Upper lobe of right lung (tissue), 1 donor: ENCODE data around the gene SUSD1. TPM values are rescaled to one million over a fixed set of nuclear protein-coding genes. Genes with fewer than 3 reads are reported as not detected.

Experiments
- ATAC-seq: fragments of 200-7000 bp; cut with Tn5 transposase; one replicate; pipeline ENCODE4 v1.9.1; 2020; ENCODE audit warnings: mild to moderate bottlenecking, moderate library complexity
- DNase-seq: peaks from one replicate; pipeline ENCODE4 v3.0.0-alpha.2; 2020
- H3K27ac ChIP-seq: fragments of 200-600 bp; one replicate; pipeline ENCODE4 v1.8.0; 2022
- H3K27me3 ChIP-seq: fragments of 200-600 bp; one replicate; pipeline ENCODE4 v1.8.0; 2022; ENCODE audit warnings: mild to moderate bottlenecking
- H3K36me3 ChIP-seq: fragments of 200-600 bp; one replicate; pipeline ENCODE4 v1.8.0; 2022
- H3K4me1 ChIP-seq: fragments of 200-600 bp; one replicate; pipeline ENCODE4 v1.8.0; 2022
- H3K4me3 ChIP-seq: fragments of 200-600 bp; one replicate; pipeline ENCODE4 v1.8.0; 2022; ENCODE audit warnings: mild to moderate bottlenecking
- H3K9me3 ChIP-seq: fragments of 200-600 bp; one replicate; pipeline ENCODE4 v1.8.0; 2022
- CTCF ChIP-seq: fragments of 200-600 bp; IDR thresholded peaks from one replicate; pipeline ENCODE4 v1.8.0; 2022; ENCODE audit warnings: antibody characterized with exemption
- intact Hi-C: fragments of 100-400 bp; cut with DNase I; formaldehyde crosslinking; loops from one replicate; pipeline ENCODE4 v1.11.0; 2022
- total RNA-seq: library from RNA; stranded (reverse); fragmentation: NEBNext Ultra II Directional; extraction: Animal tissue kit (Norgen Biotek cat#: 25700); gene quantifications from one replicate; pipeline ENCODE4 v1.2.1, GENCODE V29; 2021
- donor health status: DM: no; HTN: yes; CAD: no; lungs with severe emphysema.

The SUSD1 gene
- total RNA-seq, 1 donor from 2014 or later = 31.0 TPM

DNA sequence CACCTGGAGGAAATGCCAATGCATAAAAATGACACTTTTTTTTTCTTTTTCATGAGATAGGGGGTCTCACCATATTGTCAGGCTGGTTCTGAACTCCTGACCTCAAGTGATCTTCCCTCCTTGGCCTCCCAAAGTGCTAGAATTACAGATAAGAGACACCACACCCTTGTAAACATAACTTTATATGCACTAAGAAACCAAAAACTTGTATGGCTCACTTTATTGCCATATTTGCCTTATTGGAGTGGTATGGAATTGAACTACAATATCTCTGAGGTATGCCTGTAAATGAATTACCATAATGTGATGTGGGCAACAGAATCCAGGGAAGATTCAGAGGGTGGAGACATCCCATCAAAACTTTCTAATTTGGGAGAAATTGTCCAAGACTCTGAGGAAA lies 164.6 kb downstream of the SUSD1 start:
- ATAC-seq = no peak
- Histone ChIP-seq H3K4me1 (peaks cover 21% of the 10 kb centered on the region), H3K27ac (no peak overlapping the region), H3K9me3 (no peaks in the 10 kb centered on the region), H3K4me3 (no peak overlapping the region), H3K36me3 (no peaks in the 10 kb centered on the region), H3K27me3 (no peaks in the 10 kb centered on the region)
- intact Hi-C loops = no loop called here
- TF ChIP-seq CTCF = no peak
- no peak for DNase-seq

GRCh38 chr9:112009656-112010055 lies 165.4 kb downstream of the SUSD1 start:
- ATAC-seq (no peak), DNase-seq (no peak)

DNA sequence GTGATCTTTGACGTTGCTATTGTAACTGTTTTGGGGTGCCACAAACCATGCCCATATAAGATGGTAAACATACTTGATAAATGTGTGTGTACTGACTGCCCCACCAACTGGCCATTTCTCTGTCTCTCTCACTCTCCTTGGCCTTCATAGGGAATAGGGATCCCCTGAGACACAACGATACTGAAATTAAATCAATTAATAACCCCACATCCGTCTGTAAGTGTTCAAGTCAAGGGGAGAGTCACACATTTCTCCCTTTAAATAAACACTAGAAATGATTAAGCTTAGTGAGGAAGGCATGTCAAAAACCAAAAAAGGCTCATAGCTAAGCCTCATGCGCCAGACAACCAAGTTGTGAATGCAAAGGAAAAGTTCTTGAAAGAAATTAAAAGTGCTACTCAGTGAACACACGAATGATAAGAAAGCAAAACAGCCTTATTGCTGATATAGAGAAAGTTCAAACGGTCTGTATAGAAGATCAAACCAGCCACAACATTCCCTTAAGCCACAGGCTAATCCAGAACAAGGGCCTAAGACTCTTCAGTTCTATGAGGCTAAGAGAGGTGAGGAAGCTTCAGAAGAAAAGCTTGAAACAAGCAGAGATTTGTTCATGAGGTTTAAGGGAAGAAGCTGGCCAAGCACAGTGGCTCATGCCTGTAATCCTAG lies 167.4 kb downstream of the SUSD1 start:
- Histone ChIP-seq H3K27ac (peak overlapping the region; percentile 30), H3K4me1 (peaks cover 16% of the 10 kb centered on the region), H3K4me3 (no peak overlapping the region), H3K27me3 (no peaks in the 10 kb centered on the region), H3K9me3 (no peaks in the 10 kb centered on the region), H3K36me3 (no peaks in the 10 kb centered on the region)
- TF ChIP-seq CTCF = no peak
- no peak for ATAC-seq
- intact Hi-C loops = no loop called here
- no peak for DNase-seq

More at GRCh38 chr9:112009656-112010055, 165.4 kb downstream of the SUSD1 start:
- Histone ChIP-seq H3K27me3 (no peaks in the 10 kb centered on the region), H3K4me1 (peaks cover 21% of the 10 kb centered on the region), H3K36me3 (no peaks in the 10 kb centered on the region), H3K4me3 (no peak overlapping the region), H3K9me3 (no peaks in the 10 kb centered on the region), H3K27ac (no peak overlapping the region)
- no peak for TF ChIP-seq CTCF
- intact Hi-C loops = no loop called here

- ATAC-seq = no peak
- no peaks in the 10 kb centered on the region for H3K27me3 ChIP-seq
- no peak for DNase-seq
- no peak overlapping the region for H3K4me3 ChIP-seq
- intact Hi-C loops = no loop called here
- no peaks in the 10 kb centered on the region for H3K36me3 ChIP-seq
- no peaks in the 10 kb centered on the region for H3K9me3 ChIP-seq
- peaks cover 4% of the 10 kb centered on the region for H3K4me1 ChIP-seq
- TF ChIP-seq CTCF = no peak
- no peak overlapping the region for H3K27ac ChIP-seq
These were observed 168.6 kb downstream of the SUSD1 start for GRCh38 chr9:112006361-112007020.

- Histone ChIP-seq H3K36me3 (no peaks in the 10 kb centered on the region), H3K4me1 (peaks cover 4% of the 10 kb centered on the region), H3K27ac (no peak overlapping the region), H3K9me3 (no peaks in the 10 kb centered on the region), H3K27me3 (no peaks in the 10 kb centered on the region), H3K4me3 (no peak overlapping the region)
- intact Hi-C loops = no loop called here
- DNase-seq (no peak), ATAC-seq (peak; percentile 40)
- TF ChIP-seq CTCF = no peak
These were observed 169.2 kb downstream of the SUSD1 start for GRCh38 chr9:112005939-112006338.
